Activated CD8-positive, alpha-beta memory T cell treated with anti-CD3 and anti-CD28 coated beads, Interleukin-2, amount 50 U/mL, for 48 hours (primary cell): Measurements from ENCODE around the gene GNG14.
"Not testable (repeated sequence)": the region's sequence is repeated elsewhere in the genome, so short reads cannot be mapped to it uniquely, and the experiment has no call there.

Experiments used
- DNase-seq: peaks from one replicate; pipeline ENCODE4 v3.0.0-alpha.2; 2020

Gene GNG14

GRCh38 chr19:12725612-12726011, 37.8 kb downstream of the GNG14 start:
- DNase-seq = not testable (repeated sequence)

- no peak for DNase-seq
These were observed 39.2 kb downstream of the GNG14 start for GRCh38 chr19:12726988-12727316.

GRCh38 chr19:12727745-12728433, 40.1 kb downstream of the GNG14 start:
- no peak for DNase-seq

GRCh38 chr19:12730064-12730463, 42.3 kb downstream of the GNG14 start:
- no peak for DNase-seq

GRCh38 chr19:12731337-12731736, 43.5 kb downstream of the GNG14 start:
- no peak for DNase-seq

GRCh38 chr19:12733369-12734214, 45.8 kb downstream of the GNG14 start:
- DNase-seq = peak; percentile 72

GRCh38 chr19:12736995-12737834, 49.4 kb downstream of the GNG14 start, which contains the start of gene GET3:
Gene GET3, plus strand, starts transcription at chr19:12737497. Its CDS starts 9 bp downstream, at chr19:12737506.
- peak; percentile 86 for DNase-seq

- no peak for DNase-seq
These were observed 50.1 kb downstream of the GNG14 start for GRCh38 chr19:12737835-12738351.
